ENCODE results near the gene LRP2. TPM values are rescaled to one million over a fixed set of nuclear protein-coding genes. Genes with fewer than 3 reads are reported as not detected.

LRP2 gene
- total and polyA plus RNA-seq, 10 of the 15 experiments (the other 5 are each of a cell fraction or from before 2014, with no cell fraction given) = 0.01 to 0.19 (median 0.06) TPM; not detected in 5

DNA sequence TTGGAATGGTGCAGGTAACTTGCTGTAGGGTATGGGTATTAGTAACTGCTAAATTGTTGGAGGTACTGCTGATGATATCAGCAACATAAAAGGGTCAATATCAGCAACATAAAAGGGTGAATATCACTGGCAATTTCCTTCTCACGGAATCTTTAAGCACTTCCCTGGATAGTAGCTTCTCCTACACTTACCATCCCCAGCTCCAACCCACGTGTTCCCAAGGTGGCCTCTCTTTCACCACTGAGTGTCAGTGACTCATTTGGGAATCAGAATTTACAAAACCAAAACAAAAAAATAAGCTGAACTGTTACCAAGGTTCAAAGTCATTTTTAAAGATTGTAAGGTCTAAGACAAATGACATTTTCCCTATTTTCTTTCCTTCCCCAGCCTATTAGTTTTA, 70.8 kb downstream of the LRP2 start:
- H3K27ac ChIP-seq (ENCODE audit: control insufficient read depth, insufficient read depth) = no peak overlapping the region
- H3K4me1 ChIP-seq (ENCODE audit: control insufficient read depth, insufficient read depth, low read length) = no peaks in the 10 kb centered on the region
- H3K9me3 ChIP-seq (replicated peaks; ENCODE audit: control insufficient read depth, insufficient read depth, low read length) = no peaks in the 10 kb centered on the region
- ChIA-PET CTCF (no interaction called here), RAD21 (ENCODE audit: unreplicated experiment) (no interaction called here), SMC1A (ENCODE audit: uncharacterized antibody, unreplicated experiment) (no interaction called here), POLR2A (no interaction called here)
- no peaks in the 10 kb centered on the region for H3K36me3 ChIP-seq (ENCODE audit: control insufficient read depth in 2 of 2, insufficient read depth in 2 of 2, low read length in 1 of 2)
- H3K27me3 ChIP-seq (replicated peaks in 1 of 2; ENCODE audit: control insufficient read depth in 2 of 2, insufficient read depth in 2 of 2, low read length in 1 of 2) = no peaks in the 10 kb centered on the region; a peak in 1 of 4 replicates
- no peak overlapping the region for H3K4me2 ChIP-seq (ENCODE audit: control insufficient read depth, insufficient read depth)
- no peaks in the 10 kb centered on the region for H3K79me2 ChIP-seq (ENCODE audit: control insufficient read depth, insufficient read depth, low read length)
- no peak for TF ChIP-seq SMC3 (IDR thresholded peaks at IDR 0.05; ENCODE audit: borderline replicate concordance, low read length)
- no peak overlapping the region for H2AFZ ChIP-seq (ENCODE audit: control insufficient read depth, low read depth, low read length)
- H3K4me3 ChIP-seq = no peak overlapping the region
- FAIRE-seq = no peak
- ATAC-seq = no peak
- H3K9ac ChIP-seq (ENCODE audit: control insufficient read depth, insufficient read depth, low read length) = no peak overlapping the region
- no peak for DNase-seq (ENCODE audit: low read depth, low spot score)
- in situ Hi-C loops (cut with MboI) (no loop called here), intact Hi-C loops (cut with micrococcal nuclease; ENCODE audit: unreplicated experiment) (no loop called here)
- H4K20me1 ChIP-seq (ENCODE audit: control insufficient read depth, insufficient read depth) = no peaks in the 10 kb centered on the region
- BruUV-seq (replicated peaks) = no TSS peak
- WGBS (ENCODE audit: insufficient coverage, insufficient replicate concordance, low lambda C conversion rate, missing lambda C conversion rate) = 10% methylated on average over 2 of the region's 2 CpGs

DNA sequence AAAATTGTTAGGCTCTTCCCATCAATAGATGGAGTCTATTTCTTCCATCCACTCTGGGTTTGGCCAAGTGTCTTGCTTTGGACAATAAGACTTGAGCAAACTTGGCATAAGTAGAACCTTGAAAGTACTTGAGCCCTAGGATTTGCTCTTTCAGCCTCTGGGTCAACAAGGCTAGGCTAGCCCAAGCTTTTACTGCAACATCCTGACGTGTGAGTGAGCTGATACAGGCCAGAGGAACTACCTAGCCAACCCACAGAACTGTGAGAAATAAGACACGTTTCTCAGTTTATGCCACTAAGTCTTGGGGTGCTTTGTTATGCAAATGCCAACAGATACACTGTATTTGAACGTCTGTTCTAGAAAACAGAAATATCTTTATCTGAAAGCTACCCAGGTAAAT, 71.9 kb downstream of the LRP2 start:
- H3K9ac ChIP-seq (ENCODE audit: control insufficient read depth, insufficient read depth, low read length) = no peak overlapping the region
- POLR2A ChIA-PET = no interaction called here
- no peak overlapping the region for H2AFZ ChIP-seq (ENCODE audit: control insufficient read depth, low read depth, low read length)
- H3K4me3 ChIP-seq = no peak overlapping the region
- H4K20me1 ChIP-seq (ENCODE audit: control insufficient read depth, insufficient read depth) = no peaks in the 10 kb centered on the region
- in situ Hi-C loops (cut with MboI) (no loop called here), intact Hi-C loops (cut with micrococcal nuclease; ENCODE audit: unreplicated experiment) (no loop called here)
- FAIRE-seq = no peak
- no peaks in the 10 kb centered on the region; a peak in 1 of 4 replicates for H3K27me3 ChIP-seq (replicated peaks in 1 of 2; ENCODE audit: control insufficient read depth in 2 of 2, insufficient read depth in 2 of 2, low read length in 1 of 2)
- no peak for ATAC-seq
- SMC1A ChIA-PET (ENCODE audit: uncharacterized antibody, unreplicated experiment) = no interaction called here
- H3K79me2 ChIP-seq (ENCODE audit: control insufficient read depth, insufficient read depth, low read length) = no peaks in the 10 kb centered on the region
- H3K9me3 ChIP-seq (replicated peaks; ENCODE audit: control insufficient read depth, insufficient read depth, low read length) = no peaks in the 10 kb centered on the region
- CTCF ChIA-PET = no interaction called here
- no peaks in the 10 kb centered on the region for H3K36me3 ChIP-seq (ENCODE audit: control insufficient read depth in 2 of 2, insufficient read depth in 2 of 2, low read length in 1 of 2)
- H3K27ac ChIP-seq (ENCODE audit: control insufficient read depth, insufficient read depth) = no peak overlapping the region
- H3K4me1 ChIP-seq (ENCODE audit: control insufficient read depth, insufficient read depth, low read length) = no peaks in the 10 kb centered on the region
- H3K4me2 ChIP-seq (ENCODE audit: control insufficient read depth, insufficient read depth) = no peak overlapping the region
- 2% methylated on average over 3 of the region's 3 CpGs for WGBS (ENCODE audit: insufficient coverage, insufficient replicate concordance, low lambda C conversion rate, missing lambda C conversion rate)
- RAD21 ChIA-PET (ENCODE audit: unreplicated experiment) = no interaction called here
- no peak for DNase-seq (ENCODE audit: low read depth, low spot score)
- BruUV-seq (replicated peaks) = no TSS peak
- TF ChIP-seq, protein P1, sequence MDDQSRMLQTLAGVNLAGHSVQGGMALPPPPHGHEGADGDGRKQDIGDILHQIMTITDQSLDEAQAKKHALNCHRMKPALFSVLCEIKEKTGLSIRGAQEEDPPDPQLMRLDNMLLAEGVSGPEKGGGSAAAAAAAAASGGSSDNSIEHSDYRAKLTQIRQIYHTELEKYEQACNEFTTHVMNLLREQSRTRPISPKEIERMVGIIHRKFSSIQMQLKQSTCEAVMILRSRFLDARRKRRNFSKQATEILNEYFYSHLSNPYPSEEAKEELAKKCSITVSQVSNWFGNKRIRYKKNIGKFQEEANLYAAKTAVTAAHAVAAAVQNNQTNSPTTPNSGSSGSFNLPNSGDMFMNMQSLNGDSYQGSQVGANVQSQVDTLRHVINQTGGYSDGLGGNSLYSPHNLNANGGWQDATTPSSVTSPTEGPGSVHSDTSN (IDR thresholded peaks at IDR 0.05; ENCODE audit: insufficient replicate concordance, low read depth, low read length) = no peak
- TF ChIP-seq NFXL1 (IDR thresholded peaks at IDR 0.05; ENCODE audit: borderline replicate concordance) (no peak), HDGF (IDR thresholded peaks at IDR 0.05) (no peak), ETV6 (conservative IDR thresholded peaks at IDR 0.05 in 1 of 2, IDR thresholded peaks at IDR 0.05 in 1 of 2; ENCODE audit: borderline replicate concordance in 1 of 2, low read depth in 1 of 2) (no peak), TAF1 (IDR thresholded peaks at IDR 0.05; ENCODE audit: borderline replicate concordance, low read depth, low read length) (no peak), SUPT20H (IDR thresholded peaks at IDR 0.05; ENCODE audit: borderline replicate concordance, control insufficient read depth, low read depth, low read length) (no peak), IKZF2 (IDR thresholded peaks at IDR 0.05) (no peak), PAX8 (IDR thresholded peaks at IDR 0.05) (no peak), SPI1 (IDR thresholded peaks at IDR 0.05; ENCODE audit: borderline replicate concordance, insufficient read depth, low read depth, low read length) (no peak), CHD2 (IDR thresholded peaks at IDR 0.05; ENCODE audit: borderline replicate concordance, low read depth, low read length) (no peak)
- TF ChIP-seq, protein P2, sequence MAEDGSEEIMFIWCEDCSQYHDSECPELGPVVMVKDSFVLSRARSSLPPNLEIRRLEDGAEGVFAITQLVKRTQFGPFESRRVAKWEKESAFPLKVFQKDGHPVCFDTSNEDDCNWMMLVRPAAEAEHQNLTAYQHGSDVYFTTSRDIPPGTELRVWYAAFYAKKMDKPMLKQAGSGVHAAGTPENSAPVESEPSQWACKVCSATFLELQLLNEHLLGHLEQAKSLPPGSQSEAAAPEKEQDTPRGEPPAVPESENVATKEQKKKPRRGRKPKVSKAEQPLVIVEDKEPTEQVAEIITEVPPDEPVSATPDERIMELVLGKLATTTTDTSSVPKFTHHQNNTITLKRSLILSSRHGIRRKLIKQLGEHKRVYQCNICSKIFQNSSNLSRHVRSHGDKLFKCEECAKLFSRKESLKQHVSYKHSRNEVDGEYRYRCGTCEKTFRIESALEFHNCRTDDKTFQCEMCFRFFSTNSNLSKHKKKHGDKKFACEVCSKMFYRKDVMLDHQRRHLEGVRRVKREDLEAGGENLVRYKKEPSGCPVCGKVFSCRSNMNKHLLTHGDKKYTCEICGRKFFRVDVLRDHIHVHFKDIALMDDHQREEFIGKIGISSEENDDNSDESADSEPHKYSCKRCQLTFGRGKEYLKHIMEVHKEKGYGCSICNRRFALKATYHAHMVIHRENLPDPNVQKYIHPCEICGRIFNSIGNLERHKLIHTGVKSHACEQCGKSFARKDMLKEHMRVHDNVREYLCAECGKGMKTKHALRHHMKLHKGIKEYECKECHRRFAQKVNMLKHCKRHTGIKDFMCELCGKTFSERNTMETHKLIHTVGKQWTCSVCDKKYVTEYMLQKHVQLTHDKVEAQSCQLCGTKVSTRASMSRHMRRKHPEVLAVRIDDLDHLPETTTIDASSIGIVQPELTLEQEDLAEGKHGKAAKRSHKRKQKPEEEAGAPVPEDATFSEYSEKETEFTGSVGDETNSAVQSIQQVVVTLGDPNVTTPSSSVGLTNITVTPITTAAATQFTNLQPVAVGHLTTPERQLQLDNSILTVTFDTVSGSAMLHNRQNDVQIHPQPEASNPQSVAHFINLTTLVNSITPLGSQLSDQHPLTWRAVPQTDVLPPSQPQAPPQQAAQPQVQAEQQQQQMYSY (CRISPR knock-in tag; IDR thresholded peaks at IDR 0.05) = no peak

All from GM12878 (cell line).